Iris pigment epithelial cell (primary cell): Measurements from ENCODE around the gene FLNA.
"Not testable (repeated sequence)": the region's sequence is repeated elsewhere in the genome, so short reads cannot be mapped to it uniquely, and the experiment has no call there.

Experiments used
- DNase-seq: peaks from one replicate; pipeline ENCODE4 v3.0.0-alpha.2; 2011; ENCODE audit warnings: low read depth

Gene FLNA, protein sequence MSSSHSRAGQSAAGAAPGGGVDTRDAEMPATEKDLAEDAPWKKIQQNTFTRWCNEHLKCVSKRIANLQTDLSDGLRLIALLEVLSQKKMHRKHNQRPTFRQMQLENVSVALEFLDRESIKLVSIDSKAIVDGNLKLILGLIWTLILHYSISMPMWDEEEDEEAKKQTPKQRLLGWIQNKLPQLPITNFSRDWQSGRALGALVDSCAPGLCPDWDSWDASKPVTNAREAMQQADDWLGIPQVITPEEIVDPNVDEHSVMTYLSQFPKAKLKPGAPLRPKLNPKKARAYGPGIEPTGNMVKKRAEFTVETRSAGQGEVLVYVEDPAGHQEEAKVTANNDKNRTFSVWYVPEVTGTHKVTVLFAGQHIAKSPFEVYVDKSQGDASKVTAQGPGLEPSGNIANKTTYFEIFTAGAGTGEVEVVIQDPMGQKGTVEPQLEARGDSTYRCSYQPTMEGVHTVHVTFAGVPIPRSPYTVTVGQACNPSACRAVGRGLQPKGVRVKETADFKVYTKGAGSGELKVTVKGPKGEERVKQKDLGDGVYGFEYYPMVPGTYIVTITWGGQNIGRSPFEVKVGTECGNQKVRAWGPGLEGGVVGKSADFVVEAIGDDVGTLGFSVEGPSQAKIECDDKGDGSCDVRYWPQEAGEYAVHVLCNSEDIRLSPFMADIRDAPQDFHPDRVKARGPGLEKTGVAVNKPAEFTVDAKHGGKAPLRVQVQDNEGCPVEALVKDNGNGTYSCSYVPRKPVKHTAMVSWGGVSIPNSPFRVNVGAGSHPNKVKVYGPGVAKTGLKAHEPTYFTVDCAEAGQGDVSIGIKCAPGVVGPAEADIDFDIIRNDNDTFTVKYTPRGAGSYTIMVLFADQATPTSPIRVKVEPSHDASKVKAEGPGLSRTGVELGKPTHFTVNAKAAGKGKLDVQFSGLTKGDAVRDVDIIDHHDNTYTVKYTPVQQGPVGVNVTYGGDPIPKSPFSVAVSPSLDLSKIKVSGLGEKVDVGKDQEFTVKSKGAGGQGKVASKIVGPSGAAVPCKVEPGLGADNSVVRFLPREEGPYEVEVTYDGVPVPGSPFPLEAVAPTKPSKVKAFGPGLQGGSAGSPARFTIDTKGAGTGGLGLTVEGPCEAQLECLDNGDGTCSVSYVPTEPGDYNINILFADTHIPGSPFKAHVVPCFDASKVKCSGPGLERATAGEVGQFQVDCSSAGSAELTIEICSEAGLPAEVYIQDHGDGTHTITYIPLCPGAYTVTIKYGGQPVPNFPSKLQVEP (N-terminal part only)

GRCh38 chrX:154374313-154375155, at the start of gene FLNA:
Gene FLNA, minus strand, starts transcription at chrX:154374634. Its CDS starts 3,389 bp downstream, at chrX:154371245.
- DNase-seq = no peak

DNA sequence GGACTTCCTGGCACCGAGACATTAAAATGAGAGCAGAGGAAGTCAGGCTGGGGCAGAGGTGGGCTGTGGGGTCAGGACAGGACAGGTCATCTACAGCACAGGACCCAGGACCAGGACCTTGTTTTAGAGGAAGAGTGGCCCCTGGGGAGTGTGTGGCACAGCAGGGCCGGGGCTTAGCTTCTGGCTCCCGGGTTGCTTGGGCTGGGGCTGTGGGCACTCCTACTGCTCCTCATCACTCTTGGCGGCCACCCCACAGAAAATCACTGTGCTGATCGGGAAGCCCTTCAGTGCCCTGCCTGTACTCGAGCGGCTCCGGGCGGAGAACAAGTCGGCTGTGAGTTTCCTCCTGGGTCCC, 45.9 kb upstream of the FLNA start:
- no peak for DNase-seq

GRCh38 chrX:154419688-154420401, 45.4 kb upstream of the FLNA start:
- DNase-seq = no peak

DNA sequence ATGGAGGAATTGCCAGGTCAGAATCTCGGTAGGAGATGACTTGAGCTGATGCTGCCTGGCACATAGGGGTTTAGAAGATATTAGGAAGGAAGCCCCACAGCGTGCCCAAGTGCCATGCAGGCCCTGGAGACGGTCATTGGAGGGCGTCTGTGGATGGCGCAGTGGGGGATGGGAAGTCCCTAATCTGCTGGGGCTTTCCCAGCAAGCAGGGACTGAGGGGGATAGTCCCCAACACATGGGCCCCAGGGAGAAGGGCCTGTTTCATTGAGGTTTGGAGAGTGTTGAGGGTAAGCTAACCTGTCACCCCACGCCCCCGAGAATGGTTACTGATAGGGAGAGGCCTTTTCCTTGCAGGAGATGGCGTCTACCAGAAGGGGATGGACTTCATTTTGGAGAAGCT, 44.8 kb upstream of the FLNA start:
- no peak for DNase-seq

DNA sequence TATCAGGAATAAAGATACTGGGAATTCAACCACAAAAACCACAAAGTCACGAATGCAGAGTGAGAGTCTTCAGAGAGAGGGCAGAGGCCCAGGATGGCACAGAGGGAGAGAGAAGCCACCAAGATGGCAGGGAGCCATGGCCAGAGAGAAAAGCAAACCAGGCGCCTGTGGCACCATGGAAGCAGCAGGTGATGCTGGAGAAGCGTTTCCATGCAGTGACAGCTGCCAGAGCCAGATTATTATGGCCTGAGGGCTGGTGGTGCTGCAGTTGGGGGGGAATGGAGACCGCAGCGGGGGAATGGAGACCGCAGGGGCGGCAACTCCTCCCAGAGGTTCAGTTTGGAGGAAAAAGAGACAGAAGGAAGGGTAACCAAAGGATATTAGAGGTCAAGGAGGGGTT, 42.7 kb upstream of the FLNA start:
- no peak for DNase-seq

GRCh38 chrX:154413142-154413541, 38.7 kb upstream of the FLNA start:
- no peak for DNase-seq

GRCh38 chrX:154412468-154412867, 38.0 kb upstream of the FLNA start:
- DNase-seq = no peak

DNA sequence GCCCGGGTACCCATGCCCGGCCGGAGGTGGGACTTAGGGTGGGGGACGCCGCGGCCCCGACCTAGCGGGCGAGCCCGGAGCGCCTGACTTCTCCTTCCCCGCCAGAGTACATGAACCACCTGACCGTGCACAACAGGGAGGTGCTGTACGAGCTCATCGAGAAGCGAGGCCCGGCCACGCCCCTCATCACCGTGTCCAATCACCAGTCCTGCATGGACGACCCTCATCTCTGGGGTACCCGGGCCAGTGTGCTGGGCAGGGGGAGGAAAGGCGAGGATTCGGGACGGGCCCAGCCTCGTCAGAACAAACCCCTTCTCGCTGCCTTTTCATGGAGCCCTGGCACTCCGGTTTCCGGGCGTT, 37.5 kb upstream of the FLNA start:
- peak; percentile 52 for DNase-seq

DNA sequence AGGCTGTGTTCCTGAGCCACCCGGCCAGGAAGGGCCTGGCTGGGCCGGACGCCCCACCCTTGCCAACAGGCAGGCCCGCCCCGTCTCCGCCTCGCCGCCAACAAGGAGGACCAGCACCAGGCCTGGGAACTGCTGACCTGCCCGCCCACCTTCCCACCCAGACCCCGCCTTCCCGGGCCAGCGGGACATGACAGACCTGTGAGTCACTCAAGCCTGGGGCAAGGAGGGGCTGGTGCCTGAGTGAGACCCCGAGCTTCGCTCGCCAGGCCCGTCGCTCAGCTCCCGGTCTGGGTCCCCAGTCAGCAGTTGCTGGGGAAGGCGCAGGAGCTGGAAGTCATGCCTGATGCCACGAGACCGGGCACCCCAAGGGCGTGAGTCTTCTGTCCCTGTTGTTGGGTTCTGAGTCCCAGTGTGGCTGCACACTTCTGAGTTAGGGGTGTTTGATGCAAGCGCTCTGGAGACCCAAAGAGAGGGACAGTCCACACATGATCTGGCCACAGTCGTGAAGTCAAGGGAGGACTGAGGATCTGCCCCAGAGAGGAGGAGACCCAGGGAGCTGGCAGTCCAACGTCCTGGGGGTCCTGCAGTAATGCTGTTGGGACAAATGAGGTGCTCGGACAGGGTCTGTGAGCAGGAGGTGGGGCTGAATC, 34.9 kb upstream of the FLNA start, which contains the start of gene DNASE1L1:
DNASE1L1 (minus strand) TSS at position 33 of the 650 bp plus-strand sequence. CDS start 3,686 bp downstream, outside the sequence.
- DNase-seq = peak; percentile 83

DNA sequence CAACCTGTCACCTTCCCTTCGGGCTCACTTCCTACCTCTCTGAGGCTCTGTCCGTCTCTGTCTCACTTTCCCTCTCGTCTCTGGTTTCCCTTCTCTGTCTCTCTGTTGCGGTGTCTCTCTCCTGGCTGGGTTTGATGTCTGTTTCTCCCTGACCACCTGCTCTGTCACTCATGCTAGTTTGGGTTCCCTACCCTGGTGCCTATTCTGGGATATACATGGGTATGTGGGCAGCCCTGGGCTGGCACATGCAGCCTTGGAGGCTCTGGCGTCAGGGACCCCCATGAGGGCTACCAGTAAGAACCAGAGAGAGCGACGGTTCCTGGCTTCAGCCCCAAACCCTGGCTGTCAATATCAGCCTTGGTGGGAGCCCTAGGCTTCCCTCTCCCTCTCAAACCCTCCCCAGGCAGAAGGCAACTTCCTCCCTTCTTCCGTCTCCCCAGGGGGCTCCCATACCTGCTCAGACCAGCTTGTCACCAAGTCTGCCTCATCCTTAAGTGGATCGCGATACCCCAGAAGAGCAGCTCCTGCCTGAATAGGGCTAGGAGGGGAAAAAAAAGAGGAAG, 34.3 kb upstream of the FLNA start:
- DNase-seq = no peak

- DNase-seq = no peak
These were observed 30.3 kb upstream of the FLNA start for GRCh38 chrX:154404625-154405192.

GRCh38 chrX:154403858-154404257, 29.4 kb upstream of the FLNA start:
- no peak for DNase-seq

DNA sequence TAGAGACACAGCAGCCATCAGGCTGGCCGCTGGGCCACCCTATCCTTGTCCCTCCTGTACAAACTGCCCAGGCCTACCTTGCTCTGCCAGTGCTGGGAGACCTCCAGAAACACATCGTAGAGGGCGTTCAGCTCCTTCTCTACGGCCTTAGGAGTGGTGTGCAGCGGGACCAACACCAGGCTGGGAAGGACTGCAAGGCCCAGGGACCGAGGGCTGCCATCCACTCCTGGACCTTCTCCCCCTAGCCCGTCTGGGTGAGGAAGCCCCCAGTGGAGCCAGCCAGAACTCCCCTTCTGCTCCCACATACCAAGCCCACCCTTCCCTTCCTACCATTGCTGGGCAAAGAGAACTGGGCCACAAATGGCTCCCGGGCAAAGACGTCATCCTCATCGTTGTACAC, 28.8 kb upstream of the FLNA start:
- DNase-seq = no peak

DNA sequence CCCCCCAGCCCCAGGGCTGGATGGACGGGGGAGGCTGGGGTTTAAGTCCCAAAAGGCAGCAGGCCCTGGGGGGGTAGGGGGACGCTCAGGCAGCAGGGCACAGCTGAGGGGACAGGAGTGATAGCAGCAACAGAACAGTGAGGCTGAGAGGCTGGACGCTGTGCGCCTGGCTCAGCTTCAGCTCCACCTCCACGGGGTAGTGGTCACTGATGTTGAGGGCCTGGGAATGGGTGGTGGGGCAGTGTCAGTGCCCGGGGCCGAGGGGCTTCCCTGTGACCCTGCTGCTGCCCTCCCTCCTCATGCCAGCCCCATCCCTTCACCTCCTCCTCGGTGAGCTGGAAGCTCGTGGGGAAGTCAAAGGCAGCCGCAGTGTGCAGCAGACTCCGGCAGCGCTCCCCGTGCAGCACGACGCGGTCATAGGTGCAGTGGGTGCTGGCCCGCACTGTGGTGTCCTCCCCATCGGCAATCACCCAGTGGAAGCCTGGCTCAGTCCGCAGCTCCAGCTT, 28.2 kb upstream of the FLNA start:
- no peak for DNase-seq

GRCh38 chrX:154401918-154402621, 27.6 kb upstream of the FLNA start:
- no peak for DNase-seq

DNA sequence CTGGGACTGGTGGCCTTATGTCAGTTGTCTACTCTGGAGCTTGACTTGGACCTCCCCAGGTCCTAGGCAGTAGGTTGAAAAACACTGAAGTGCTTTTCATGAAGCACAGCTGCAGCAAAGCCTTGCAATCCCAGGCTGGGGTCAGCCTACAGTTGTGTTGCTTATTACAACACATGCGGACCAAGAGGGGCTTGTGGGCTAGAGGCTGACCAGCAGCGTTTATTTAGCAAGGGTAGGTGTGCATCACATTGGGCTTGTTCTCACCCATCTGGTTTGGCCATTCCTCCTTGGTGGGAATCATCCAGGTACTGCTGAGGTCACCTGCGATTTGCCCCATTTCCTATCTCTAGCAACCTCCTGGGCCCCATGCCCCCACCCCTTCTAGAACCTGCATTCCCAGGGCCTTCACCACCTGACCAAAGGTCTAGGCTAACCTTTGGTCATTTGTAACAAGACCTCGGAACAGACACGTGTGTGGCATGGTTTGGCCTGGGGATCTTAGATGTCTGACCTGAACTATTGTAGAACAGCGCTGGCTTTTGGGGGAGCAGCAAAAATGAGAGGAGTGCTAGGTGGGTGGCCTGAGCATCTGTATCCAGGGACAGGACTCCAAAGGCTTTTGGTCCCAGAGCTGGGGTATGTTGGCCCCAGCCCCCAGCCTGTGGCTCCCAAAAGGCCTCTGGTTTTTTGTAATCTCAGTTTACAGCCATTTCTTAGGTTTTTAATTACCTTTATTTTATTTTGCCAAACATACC, 26.8 kb upstream of the FLNA start:
- no peak for DNase-seq

DNA sequence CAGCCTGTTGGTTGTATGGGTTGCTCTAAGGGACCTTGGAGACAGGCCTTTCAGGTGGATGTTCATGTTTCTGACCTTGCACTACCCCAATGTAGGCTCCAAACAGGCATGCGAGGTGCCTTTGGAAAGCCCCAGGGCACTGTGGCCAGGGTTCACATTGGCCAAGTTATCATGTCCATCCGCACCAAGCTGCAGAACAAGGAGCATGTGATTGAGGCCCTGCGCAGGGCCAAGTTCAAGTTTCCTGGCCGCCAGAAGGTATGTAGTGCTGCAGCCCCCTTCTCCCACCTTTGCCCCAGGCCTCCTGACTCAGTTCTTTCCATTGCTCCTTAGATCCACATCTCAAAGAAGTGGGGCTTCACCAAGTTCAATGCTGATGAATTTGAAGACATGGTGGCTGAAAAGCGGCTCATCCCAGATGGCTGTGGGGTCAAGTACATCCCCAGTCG, 26.0 kb upstream of the FLNA start:
- not testable (repeated sequence) for DNase-seq
